Erythroblast (primary cell): ENCODE results near the gene STXBP1.

Source experiments
- GATA1 ChIP-seq: IDR thresholded peaks from 2 replicates; pipeline ENCODE4 v1.6.1; 2011; ENCODE audit warnings: low read depth, mild to moderate bottlenecking, control low read depth, low read length, moderate library complexity
- POLR2A ChIP-seq: IDR thresholded peaks from 2 replicates; pipeline ENCODE4 v1.6.1; 2011; ENCODE audit warnings: mild to moderate bottlenecking, low read length

DNA sequence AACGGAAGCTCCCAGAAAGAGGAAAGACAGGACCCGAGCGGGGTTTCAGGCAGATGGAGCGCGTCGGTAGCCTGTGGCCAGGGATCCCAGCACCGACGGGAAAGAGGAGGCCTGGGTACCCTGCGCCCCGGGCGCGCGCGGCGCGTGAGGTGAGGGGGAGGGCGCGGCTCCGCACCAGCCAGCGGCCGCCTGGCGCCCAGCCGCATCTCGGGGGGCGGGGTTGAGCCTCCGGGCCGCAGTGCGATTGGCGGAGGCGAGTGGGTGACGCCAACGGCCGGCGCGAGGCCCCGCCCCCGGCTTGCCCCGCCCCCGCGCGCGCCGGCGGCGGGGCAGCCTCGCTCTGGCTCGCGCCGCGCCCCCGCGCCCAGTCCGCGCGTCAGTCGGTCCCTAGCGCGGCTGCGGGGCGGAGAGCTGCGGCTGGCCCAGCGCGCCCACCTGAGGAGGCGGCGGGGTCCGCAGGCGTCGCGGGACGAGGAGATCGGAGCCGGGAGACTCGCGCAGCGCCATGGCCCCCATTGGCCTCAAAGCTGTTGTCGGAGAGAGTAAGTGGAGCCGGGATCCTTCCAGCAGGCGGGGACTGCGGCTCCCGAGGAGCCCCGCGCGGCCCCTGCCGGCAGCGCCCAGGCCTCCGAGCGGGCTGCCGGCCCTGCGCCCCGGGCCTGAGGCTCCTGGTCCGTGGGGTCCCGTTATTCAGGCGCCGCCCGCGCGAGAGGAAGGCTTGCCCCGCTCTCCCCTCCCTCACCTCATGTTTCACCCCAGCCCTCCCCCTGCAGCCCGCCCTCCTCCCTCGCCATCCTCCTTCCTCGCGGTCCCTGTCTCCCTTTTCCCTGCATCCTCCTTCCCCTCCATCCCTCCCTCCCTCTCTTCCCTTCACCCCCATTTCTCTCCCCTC, at the start of gene STXBP1:
- TF ChIP-seq POLR2A (peak; percentile 34), GATA1 (no peak)
